CMK (cell line): Measurements from ENCODE around the gene DYNLT1.

Experiments
- DNase-seq: peaks from one replicate; pipeline ENCODE4 v3.0.0-alpha.2; 2010; ENCODE audit warnings: low read depth

The DYNLT1 gene

DNA sequence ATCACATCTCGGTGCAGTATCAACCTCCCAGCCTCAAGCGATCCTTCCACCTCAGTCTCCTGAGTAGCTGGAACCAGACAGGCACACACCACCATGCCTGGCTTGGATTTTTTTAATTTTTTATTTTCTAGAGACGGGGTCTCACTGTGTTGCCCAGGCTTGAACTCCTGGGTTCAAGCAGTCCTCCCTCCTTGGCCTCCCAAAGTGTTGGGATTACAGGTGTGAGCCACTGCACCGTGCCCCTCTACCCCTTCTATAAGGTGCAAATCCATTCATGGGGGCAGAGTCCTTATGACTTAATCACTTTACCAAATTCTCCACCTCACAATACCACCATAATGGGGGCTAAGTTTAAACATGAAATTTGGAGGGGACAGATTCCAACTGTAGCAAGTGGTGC, 47.0 kb downstream of the DYNLT1 start:
- DNase-seq, result no peak

DNA sequence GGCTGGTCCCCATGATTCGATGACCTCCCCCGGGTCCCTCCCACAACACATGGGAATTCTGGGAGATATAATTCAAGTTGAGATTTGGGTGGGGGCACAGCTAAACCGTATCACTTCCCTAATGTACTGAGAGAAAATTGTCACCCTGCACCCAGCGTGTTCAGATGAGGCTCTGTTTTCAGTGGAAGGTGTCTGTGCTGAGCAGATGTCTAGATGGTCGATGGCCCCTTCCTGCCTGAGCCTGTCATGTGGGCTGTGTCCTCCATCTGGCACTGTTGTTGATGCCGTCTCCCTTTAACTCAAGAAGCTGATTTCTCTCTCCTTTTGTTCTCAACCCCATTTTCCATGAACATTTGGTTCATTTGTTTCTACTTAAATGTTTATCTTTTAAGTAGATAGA, 47.7 kb downstream of the DYNLT1 start:
- no peak for DNase-seq

DNA sequence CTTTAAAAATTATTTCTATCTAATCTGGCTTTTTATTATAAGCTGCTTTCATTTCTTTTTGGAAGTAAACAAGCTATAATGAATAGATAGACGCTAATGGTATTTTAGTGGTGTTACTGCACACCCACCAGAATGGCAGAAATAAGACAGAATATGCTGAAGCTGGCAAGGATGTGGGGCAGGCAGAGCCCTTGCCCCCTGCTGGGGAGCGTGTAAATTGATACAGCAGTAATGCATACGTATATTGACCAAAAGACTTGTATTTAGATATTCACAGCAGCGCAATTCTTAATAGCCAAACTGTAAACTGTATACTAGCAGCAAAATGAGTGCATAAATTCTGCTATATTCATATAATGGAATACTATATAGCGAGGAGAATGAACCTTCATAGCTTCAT, 49.3 kb downstream of the DYNLT1 start:
- no peak for DNase-seq

DNA sequence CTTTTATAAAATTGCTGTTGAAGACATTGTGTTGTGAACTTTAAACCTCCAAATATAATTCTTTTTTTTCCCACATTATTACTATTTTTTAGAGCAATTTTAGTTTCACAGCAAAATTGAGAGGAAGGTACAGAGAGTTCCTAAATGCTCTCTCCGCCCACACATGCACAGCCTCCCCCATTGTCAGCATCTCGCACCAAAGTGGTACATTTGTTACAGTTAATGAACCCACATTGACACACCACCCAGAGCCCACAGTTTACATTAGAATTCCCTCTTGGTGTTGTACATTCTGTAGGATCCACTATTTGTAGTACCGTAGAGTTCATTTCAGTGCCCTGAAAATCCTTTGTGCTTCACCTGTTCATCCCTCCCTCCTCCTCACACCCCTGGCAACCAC, 50.9 kb downstream of the DYNLT1 start:
- no peak for DNase-seq

DNA sequence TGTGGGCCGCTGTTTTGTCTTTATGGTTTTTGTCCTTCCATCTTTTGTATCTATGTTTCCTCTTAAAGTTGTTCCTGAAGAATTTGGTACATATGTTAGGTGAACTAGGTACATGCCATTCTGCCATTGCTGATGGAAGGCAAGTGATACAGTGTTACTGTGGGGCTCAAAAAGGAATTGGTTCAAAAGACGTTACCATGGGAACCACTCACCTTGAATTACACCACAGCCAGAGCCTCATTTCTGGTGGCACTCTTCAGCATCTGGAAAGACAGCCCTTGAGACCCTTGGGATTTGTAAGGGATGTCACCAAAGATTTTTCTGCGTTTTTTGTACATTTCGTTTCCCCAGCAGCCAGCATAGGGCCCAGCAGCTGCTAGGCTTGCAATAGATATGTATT, 52.7 kb downstream of the DYNLT1 start:
- DNase-seq, result no peak

DNA sequence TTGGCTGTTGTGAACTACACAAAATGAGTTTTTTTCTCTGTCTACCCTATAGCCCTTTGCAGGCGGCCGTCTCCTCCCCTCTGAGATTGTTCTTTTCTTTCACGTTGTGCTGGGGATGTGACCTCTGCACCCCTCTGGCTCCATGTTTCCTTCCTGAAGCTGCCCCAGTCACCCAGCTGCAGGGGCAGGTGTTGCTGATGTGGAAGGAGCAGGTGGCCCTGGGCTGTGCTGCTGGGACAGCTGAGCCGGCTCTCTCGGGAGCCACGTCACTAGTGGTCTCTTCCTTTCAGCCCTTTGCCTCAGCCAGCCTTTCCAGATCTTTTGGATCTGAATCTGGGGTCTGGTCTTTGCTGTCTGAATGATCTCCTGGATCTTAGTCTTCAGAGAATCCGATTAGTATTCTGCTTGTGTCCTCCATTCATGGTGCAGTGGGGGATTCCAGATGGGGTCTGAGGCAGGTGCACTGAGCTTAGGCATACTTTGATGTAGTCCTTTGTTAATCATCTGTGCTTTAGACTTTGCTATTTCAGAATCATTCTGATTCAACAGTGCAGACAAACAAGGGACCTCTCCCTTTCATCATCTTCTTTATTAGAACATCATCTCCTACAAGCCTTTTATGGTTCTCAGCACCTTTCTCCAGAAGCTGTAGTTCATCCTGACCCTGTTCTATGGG, 53.3 kb downstream of the DYNLT1 start:
- no peak for DNase-seq

DNA sequence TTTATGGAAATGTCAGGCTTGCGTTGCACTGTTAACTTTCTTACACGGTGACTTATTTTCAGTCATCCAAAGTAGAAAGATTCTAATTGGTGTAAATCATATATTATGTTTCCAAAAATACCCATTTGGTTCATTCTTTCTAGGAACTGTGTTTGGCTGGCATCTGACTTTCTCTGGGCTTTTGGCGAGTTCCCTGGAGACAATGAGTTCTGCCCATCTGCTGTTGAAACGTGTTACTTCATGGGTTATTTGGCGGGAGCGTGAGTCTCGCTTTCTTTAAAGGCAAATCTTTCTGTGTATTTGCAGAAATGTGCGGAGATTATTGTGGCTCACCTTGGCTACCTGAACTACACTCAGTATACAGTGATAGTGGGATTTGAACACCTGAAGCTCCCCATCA, 55.2 kb downstream of the DYNLT1 start:
- DNase-seq, result no peak

DNA sequence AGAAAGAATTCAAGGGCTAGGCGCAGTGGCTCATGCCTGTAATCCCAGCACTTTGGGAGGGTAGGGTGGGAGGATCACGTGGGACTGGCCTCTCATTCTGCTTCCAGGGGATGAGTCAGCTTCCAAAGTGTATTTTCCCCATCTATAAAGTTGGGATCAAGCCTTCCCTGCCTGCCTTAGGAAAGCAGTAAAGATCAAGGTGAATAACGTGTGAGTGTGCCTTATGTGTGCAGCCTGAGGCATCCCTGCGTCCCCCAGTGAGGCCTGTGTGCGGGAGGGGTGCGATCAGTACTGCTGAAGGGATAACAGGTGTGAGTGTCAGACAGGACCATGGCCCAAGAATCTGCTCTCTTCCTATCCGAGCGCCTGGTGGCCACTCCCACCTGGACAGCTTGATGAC, 57.9 kb downstream of the DYNLT1 start:
- no peak for DNase-seq
